LNCaP clone FGC (cell line): ENCODE results near the gene IL6R.

ENCODE experiments used
- DNase-seq: peaks from one replicate; pipeline ENCODE4 v3.0.0-alpha.2; 2011; ENCODE audit warnings: low read depth
- H3K4me3 ChIP-seq: 2 replicates; pipeline ENCODE4 v1.5.1; 2011; ENCODE audit warnings: mild to moderate bottlenecking, low read depth, low read length, control low read depth
- CTCF ChIP-seq: IDR thresholded peaks from 2 replicates; pipeline ENCODE4 v1.5.1; 2012; ENCODE audit warnings: mild to moderate bottlenecking; ENCODE audit not compliant: control insufficient read depth, insufficient read depth; ENCODE audit errors: extremely low read depth

The IL6R gene

GRCh38 chr1:154443274-154444013 lies 38.3 kb downstream of the IL6R start:
- TF ChIP-seq CTCF = no peak
- DNase-seq = peak; percentile 17

GRCh38 chr1:154445040-154445472 lies 39.9 kb downstream of the IL6R start:
- no peak for DNase-seq
- H3K4me3 ChIP-seq = no peak overlapping the region
- no peak for TF ChIP-seq CTCF

More at GRCh38 chr1:154443274-154444013, 38.3 kb downstream of the IL6R start:
- H3K4me3 ChIP-seq = no peak overlapping the region

GRCh38 chr1:154446292-154446691 lies 41.1 kb downstream of the IL6R start:
- no peak for DNase-seq
- no peak overlapping the region for H3K4me3 ChIP-seq
- TF ChIP-seq CTCF = no peak

GRCh38 chr1:154446789-154447188 lies 41.6 kb downstream of the IL6R start:
- no peak overlapping the region for H3K4me3 ChIP-seq
- no peak for TF ChIP-seq CTCF
- no peak for DNase-seq

- no peak for DNase-seq
- no peak for TF ChIP-seq CTCF
- no peak overlapping the region for H3K4me3 ChIP-seq
These were observed 43.2 kb downstream of the IL6R start for GRCh38 chr1:154448331-154448811.

- TF ChIP-seq CTCF = no peak
- DNase-seq = no peak
- H3K4me3 ChIP-seq = no peak overlapping the region
These were observed 48.0 kb downstream of the IL6R start for GRCh38 chr1:154453161-154453560.

GRCh38 chr1:154453574-154454352 lies 48.6 kb downstream of the IL6R start:
- no peak for DNase-seq
- no peak overlapping the region for H3K4me3 ChIP-seq
- no peak for TF ChIP-seq CTCF
